Chondrocyte (in vitro differentiated cells): ENCODE measurements around the gene SEPTIN12. TPM values are rescaled to one million over a fixed set of nuclear protein-coding genes. Genes with fewer than 3 reads are reported as not detected.

Experiments
- DNase-seq: peaks from one replicate; pipeline ENCODE4 v3.0.0; 2021; ENCODE audit warnings: mixed read lengths, low spot score
- H3K27ac Mint-ChIP-seq: one replicate; pipeline ENCODE4 v1.8.0; 2021; ENCODE audit warnings: mild to moderate bottlenecking, moderate library complexity, mixed read lengths; ENCODE audit not compliant: unreplicated experiment
- H3K27me3 Mint-ChIP-seq: 2 replicates; pipeline ENCODE4 v1.8.0; 2021; ENCODE audit warnings: low read depth, mixed read lengths
- H3K36me3 Mint-ChIP-seq: 2 replicates; pipeline ENCODE4 v1.8.0; 2021; ENCODE audit warnings: low read depth, mixed read lengths
- H3K4me1 Mint-ChIP-seq: 2 replicates; pipeline ENCODE4 v1.8.0; 2021; ENCODE audit warnings: low read depth, mild to moderate bottlenecking, mixed read lengths
- H3K4me3 Mint-ChIP-seq: one replicate; pipeline ENCODE4 v1.8.0; 2021; ENCODE audit warnings: mild to moderate bottlenecking, moderate library complexity, mixed read lengths; ENCODE audit not compliant: unreplicated experiment
- H3K9me3 Mint-ChIP-seq: 2 replicates; pipeline ENCODE4 v1.8.0; 2021; ENCODE audit warnings: low read depth, mixed read lengths
- long read RNA-seq: library from polyadenylated mRNA; stranded (forward); transcript quantifications from one replicate; pipeline ENCODE4 v2.0.0, GENCODE V29; 2021
- total RNA-seq: library from RNA; stranded (reverse); gene quantifications from 3 replicates; pipeline ENCODE4 v1.2.1, GENCODE V29; 2021
- TF ChIP-seq, protein P1 (sequence below): fragments of 200-600 bp; sonication (generic); IDR thresholded peaks from 2 replicates; pipeline ENCODE4 v1.5.0; 2021; ENCODE audit warnings: antibody characterized with exemption, mild to moderate bottlenecking, moderate library complexity

The SEPTIN12 gene, protein sequence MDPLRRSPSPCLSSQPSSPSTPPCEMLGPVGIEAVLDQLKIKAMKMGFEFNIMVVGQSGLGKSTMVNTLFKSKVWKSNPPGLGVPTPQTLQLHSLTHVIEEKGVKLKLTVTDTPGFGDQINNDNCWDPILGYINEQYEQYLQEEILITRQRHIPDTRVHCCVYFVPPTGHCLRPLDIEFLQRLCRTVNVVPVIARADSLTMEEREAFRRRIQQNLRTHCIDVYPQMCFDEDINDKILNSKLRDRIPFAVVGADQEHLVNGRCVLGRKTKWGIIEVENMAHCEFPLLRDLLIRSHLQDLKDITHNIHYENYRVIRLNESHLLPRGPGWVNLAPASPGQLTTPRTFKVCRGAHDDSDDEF
- total RNA-seq, result not detected in 3 replicates
- long read RNA-seq, result 0 reads

DNA sequence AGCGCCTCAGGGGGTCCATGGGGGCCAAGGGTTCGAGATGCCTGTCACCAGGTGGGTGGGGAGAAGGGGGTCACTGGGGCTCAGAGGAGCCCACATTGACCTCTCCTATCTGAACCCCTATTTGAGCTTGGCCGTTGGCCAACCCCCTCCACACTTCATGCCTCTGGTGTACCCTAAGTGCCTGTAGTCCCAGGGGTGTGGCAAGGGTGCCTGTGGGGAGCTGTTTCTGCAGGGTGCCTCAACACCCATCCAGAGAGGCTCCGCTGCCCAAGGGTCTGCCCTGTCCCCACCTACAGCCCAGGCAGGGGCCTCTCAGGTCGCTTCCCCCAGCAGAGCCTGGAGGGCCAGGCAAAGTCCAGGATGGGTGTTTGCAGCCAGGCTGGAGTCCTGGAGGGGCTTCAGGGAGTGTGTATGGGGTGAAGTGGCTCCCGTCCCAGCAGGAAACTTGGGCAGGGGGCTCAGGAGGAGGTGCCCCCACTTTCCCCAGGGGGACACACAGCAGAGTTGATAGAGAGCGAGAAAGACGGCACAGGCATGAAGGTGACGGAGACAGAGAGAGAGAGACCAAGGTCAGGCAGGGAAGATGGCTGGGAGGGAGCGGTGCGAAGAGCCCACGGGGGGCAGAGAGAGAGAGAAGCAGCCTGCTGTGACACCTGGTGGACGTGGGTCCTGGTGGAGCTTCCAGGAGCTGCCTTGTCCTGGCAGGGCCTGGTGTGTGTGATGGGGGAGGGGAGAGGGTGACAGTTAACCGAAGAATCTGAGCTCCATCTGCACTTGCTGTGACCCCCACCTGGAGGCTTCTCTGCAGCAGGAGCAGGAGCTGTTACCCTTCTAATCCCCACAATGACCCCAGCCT lies at the start of gene SEPTIN12:
SEPTIN12 (minus strand) TSS at position 719 of the 856 bp plus-strand sequence; CDS start at position 19, 700 bp downstream.
- Mint-ChIP-seq H3K27me3 (no peaks in the 10 kb centered on the region), H3K9me3 (no peaks in the 10 kb centered on the region), H3K4me1 (no peaks in the 10 kb centered on the region), H3K27ac (no peak within 1 kb of the TSS), H3K4me3 (no peak within 1 kb of the TSS), H3K36me3 (no peaks in the 10 kb centered on the region)
- TF ChIP-seq, protein P1, sequence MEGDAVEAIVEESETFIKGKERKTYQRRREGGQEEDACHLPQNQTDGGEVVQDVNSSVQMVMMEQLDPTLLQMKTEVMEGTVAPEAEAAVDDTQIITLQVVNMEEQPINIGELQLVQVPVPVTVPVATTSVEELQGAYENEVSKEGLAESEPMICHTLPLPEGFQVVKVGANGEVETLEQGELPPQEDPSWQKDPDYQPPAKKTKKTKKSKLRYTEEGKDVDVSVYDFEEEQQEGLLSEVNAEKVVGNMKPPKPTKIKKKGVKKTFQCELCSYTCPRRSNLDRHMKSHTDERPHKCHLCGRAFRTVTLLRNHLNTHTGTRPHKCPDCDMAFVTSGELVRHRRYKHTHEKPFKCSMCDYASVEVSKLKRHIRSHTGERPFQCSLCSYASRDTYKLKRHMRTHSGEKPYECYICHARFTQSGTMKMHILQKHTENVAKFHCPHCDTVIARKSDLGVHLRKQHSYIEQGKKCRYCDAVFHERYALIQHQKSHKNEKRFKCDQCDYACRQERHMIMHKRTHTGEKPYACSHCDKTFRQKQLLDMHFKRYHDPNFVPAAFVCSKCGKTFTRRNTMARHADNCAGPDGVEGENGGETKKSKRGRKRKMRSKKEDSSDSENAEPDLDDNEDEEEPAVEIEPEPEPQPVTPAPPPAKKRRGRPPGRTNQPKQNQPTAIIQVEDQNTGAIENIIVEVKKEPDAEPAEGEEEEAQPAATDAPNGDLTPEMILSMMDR, result no peak
- no peak for DNase-seq

DNA sequence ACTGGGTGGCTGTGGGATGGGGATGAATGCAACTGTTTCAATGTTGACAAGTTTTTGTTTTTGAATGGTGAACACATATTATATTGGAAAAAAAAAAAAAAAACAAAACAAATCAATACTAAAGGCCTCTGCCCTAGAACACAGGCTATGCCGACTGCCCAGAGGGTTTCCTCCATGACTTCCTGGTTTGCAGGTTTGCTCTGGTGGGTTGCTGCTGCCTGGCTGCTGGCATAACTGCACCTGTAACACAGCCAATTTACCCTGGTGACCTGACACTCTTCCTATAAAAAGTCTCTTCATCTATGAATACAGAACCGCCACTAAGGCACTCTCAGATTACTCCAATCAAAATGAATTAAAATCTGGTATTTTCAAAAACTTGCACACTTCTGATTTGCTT lies 48.6 kb upstream of the SEPTIN12 start:
- Mint-ChIP-seq H3K36me3 (peaks cover 20% of the 10 kb centered on the region), H3K27ac (no peak overlapping the region)
- TF ChIP-seq, protein P1, result no peak

DNA sequence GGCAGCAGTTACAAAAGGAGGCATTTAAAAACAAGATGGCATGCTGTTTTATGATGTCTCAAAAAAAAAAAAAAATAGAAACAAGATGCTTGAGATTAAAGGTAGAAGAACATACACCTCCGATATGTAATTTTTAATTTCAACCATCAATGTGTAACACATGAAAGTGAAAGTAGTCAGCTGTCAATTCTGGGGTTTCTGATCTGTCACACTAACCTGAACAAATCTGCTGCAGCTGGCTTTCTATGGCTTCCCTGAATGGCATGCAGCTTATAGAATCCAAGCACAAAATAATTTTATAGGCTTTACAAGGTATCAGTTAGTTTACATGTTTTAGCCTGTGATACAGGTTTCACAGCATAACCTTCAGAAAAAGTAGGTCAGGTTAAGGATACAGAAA lies 45.4 kb upstream of the SEPTIN12 start:
- no peaks in the 10 kb centered on the region for H3K4me1 Mint-ChIP-seq
- DNase-seq, result no peak

More for the DNA sequence above, 48.6 kb upstream of the SEPTIN12 start:
- no peak for DNase-seq
- H3K4me1 Mint-ChIP-seq, result no peaks in the 10 kb centered on the region
- no peaks in the 10 kb centered on the region for H3K27me3 Mint-ChIP-seq
- no peaks in the 10 kb centered on the region for H3K9me3 Mint-ChIP-seq
- H3K4me3 Mint-ChIP-seq, result no peak overlapping the region

DNA sequence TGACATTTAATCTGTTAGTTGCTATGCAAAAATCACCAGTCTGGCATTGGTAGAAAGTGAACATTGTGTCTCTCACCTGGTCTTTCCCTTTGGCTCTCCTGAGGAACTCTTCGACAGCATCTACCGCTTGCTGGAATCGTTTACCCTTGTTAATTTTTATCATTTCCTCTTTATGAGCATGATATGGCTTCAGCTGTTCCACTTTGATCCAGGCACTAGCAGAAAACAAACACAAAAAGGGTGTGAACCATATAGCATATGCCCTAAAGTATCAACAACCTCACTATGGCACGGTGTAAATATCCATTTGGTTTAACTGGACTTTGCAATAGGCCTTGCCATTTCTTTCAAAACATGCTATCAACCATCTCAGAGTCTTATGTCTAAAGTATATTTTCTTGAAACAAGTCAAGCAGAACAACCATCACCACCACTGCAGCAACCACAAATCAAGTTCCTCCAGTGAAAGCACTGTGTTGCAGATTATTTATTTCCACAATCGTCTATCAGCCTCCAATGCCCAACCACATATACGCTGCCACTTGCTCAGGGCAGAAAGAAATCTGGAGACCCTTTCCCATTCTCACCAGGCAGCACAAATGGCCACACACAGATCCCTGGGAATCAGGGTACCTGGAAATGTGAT lies 44.7 kb upstream of the SEPTIN12 start:
- no peaks in the 10 kb centered on the region for H3K9me3 Mint-ChIP-seq
- H3K36me3 Mint-ChIP-seq, result peaks cover 28% of the 10 kb centered on the region
- H3K27ac Mint-ChIP-seq, result no peak overlapping the region
- H3K4me3 Mint-ChIP-seq, result no peak overlapping the region
- TF ChIP-seq, protein P1, result no peak
- no peaks in the 10 kb centered on the region for H3K4me1 Mint-ChIP-seq
- no peaks in the 10 kb centered on the region for H3K27me3 Mint-ChIP-seq
- DNase-seq, result no peak

More for the DNA sequence above, 45.4 kb upstream of the SEPTIN12 start:
- no peaks in the 10 kb centered on the region for H3K27me3 Mint-ChIP-seq
- no peak overlapping the region for H3K4me3 Mint-ChIP-seq
- H3K36me3 Mint-ChIP-seq, result peaks cover 25% of the 10 kb centered on the region
- TF ChIP-seq, protein P1, result no peak
- H3K27ac Mint-ChIP-seq, result no peak overlapping the region
- no peaks in the 10 kb centered on the region for H3K9me3 Mint-ChIP-seq

DNA sequence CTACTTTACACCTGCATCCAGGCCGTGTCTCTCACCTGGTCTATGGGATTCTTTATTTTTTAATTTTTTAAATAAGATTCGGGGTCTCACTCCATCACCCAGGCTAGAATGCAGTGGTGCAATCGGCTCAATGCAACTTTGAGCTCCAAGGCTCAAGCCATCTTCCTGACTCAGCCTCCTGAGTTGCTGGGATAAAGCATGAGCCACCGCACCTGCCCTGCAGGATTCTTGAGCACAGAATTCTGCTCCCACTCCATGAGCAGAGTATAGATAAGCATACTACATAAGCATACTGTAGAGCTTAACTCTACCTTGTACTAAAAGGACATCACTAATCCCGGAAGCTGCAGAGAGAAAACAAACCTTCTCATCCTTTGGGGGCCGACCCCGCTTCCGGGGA lies 43.5 kb upstream of the SEPTIN12 start:
- no peaks in the 10 kb centered on the region for H3K9me3 Mint-ChIP-seq
- TF ChIP-seq, protein P1, result no peak
- DNase-seq, result no peak
- H3K4me3 Mint-ChIP-seq, result no peak overlapping the region
- H3K27me3 Mint-ChIP-seq, result no peaks in the 10 kb centered on the region
- no peaks in the 10 kb centered on the region for H3K4me1 Mint-ChIP-seq
- no peak overlapping the region for H3K27ac Mint-ChIP-seq
- peaks cover 31% of the 10 kb centered on the region for H3K36me3 Mint-ChIP-seq
